Thymus (tissue), 11 donors: ENCODE results near the gene NR2F6. TPM values are rescaled to one million over a fixed set of nuclear protein-coding genes. Genes with fewer than 3 reads are reported as not detected.
A peak's percentile ranks its signal among the peaks of the same experiment; 100 is the strongest.
"Not testable (repeated sequence)": the region's sequence is repeated elsewhere in the genome, so short reads cannot be mapped to it uniquely, and the experiment has no call there.

Experiments used
- DNase-seq, 9 donors: peaks; one replicate each; pipeline ENCODE4 v3.0.0-alpha.2; 2013; ENCODE audit warnings: low spot score in 9 of 9, low read depth in 6 of 9, missing footprints in 1 of 9
- H3K27ac ChIP-seq, 2 donors: one replicate each; pipeline ENCODE4 v1.5.1; 2013; ENCODE audit warnings: control low read depth in 1 of 2, low read depth in 1 of 2, low read length in 1 of 2, mild to moderate bottlenecking in 1 of 2, moderate library complexity in 1 of 2
- H3K27me3 ChIP-seq, 2 donors: one replicate each; pipeline ENCODE4 v1.5.1; 2013; ENCODE audit warnings: low read length in 1 of 2; ENCODE audit not compliant: control insufficient read depth in 2 of 2, insufficient read depth in 1 of 2
- H3K36me3 ChIP-seq, 2 donors: one replicate each; pipeline ENCODE4 v1.5.1; 2013; ENCODE audit warnings: low read length in 1 of 2, mild to moderate bottlenecking in 1 of 2, moderate library complexity in 1 of 2; ENCODE audit not compliant: control insufficient read depth in 2 of 2, insufficient read depth in 2 of 2
- H3K4me1 ChIP-seq, 2 donors: one replicate each; pipeline ENCODE4 v1.5.1; 2013; ENCODE audit warnings: low read length in 2 of 2; ENCODE audit not compliant: control insufficient read depth in 2 of 2, insufficient read depth in 2 of 2
- H3K4me3 ChIP-seq, 2 donors: one replicate each; pipeline ENCODE4 v1.5.1; 2013; ENCODE audit warnings: low read length in 2 of 2, control low read depth in 1 of 2, mild to moderate bottlenecking in 1 of 2
- H3K9me3 ChIP-seq, 2 donors: one replicate each; pipeline ENCODE4 v1.5.1; 2013; ENCODE audit warnings: low read length in 1 of 2, mild to moderate bottlenecking in 1 of 2; ENCODE audit not compliant: control insufficient read depth in 2 of 2, insufficient read depth in 1 of 2
- WGBS: extraction: QIAGEN DNeasy Blood & Tissue Kit; methylation state at CpG from one replicate; pipeline ENCODE4 v1.1.7; 2013; 5-methylcytosine and 5-hydroxymethylcytosine counted together
- polyA plus RNA-seq: library from polyadenylated mRNA; stranded (reverse); fragments of 200-250 nt; gene quantifications from one replicate; pipeline ENCODE4 v1.2.3, GENCODE V29; 2013
- total RNA-seq: library from RNA; stranded (reverse); fragments of 120-200 nt; gene quantifications from one replicate; pipeline ENCODE4 v1.2.4, GENCODE V29; 2013
- donor health status: healthy.

The NR2F6 gene
- total and polyA plus RNA-seq, 2 donors: 9.4 to 15.0 TPM

- Histone ChIP-seq H3K27me3 (peaks cover 0 to 18% of the 10 kb centered on the region in 2 donors), H3K27ac (no peak overlapping the region), H3K4me3 (no peak overlapping the region), H3K36me3 (peaks cover 0 to 5% of the 10 kb centered on the region in 2 donors), H3K9me3 (no peaks in the 10 kb centered on the region), H3K4me1 (peaks cover 3 to 16% of the 10 kb centered on the region in 2 donors)
- DNase-seq: no peak
- 93% methylated on average over 18 of the region's 18 CpGs for WGBS
Observed at GRCh38 chr19:17285415-17286135, 39.9 kb upstream of the NR2F6 start.

GRCh38 chr19:17283504-17283996 lies 37.8 kb upstream of the NR2F6 start:
- Histone ChIP-seq H3K4me3 (no peak overlapping the region), H3K27me3 (peaks cover 0 to 15% of the 10 kb centered on the region in 2 donors), H3K36me3 (peaks cover 7 to 17% of the 10 kb centered on the region in 2 donors), H3K27ac (no peak overlapping the region), H3K4me1 (peaks cover 3 to 16% of the 10 kb centered on the region in 2 donors), H3K9me3 (no peaks in the 10 kb centered on the region)
- 97% methylated on average over 7 of the region's 7 CpGs for WGBS
- no peak for DNase-seq

- no peak overlapping the region for H3K27ac ChIP-seq
- peaks cover 3 to 16% of the 10 kb centered on the region in 2 donors for H3K4me1 ChIP-seq
- 6% methylated on average over 45 of the region's 45 CpGs for WGBS
- peak overlapping the region; percentile 45 to 49 for H3K4me3 ChIP-seq
- H3K27me3 ChIP-seq: peaks cover 0 to 15% of the 10 kb centered on the region in 2 donors
- H3K9me3 ChIP-seq: no peaks in the 10 kb centered on the region
- peak in 3 of 9 donors; percentile 73 to 82 (median 80) for DNase-seq
- H3K36me3 ChIP-seq: peaks cover 10 to 22% of the 10 kb centered on the region in 2 donors
Observed at GRCh38 chr19:17282488-17283125, 36.9 kb upstream of the NR2F6 start.

- no peaks in the 10 kb centered on the region for H3K9me3 ChIP-seq
- WGBS: 6% methylated on average over 75 of the region's 75 CpGs
- peak within 1 kb of the TSS; percentile 45 to 49 for H3K4me3 ChIP-seq
- peak within 1 kb of the TSS in 1 of 2 donors; percentile 31 for H3K27ac ChIP-seq
- peaks cover 0 to 15% of the 10 kb centered on the region in 2 donors for H3K27me3 ChIP-seq
- H3K36me3 ChIP-seq: peaks cover 17 to 30% of the 10 kb centered on the region in 2 donors
- DNase-seq: peak in 3 of 9 donors; percentile 34 to 65 (median 36)
- peaks cover 3 to 16% of the 10 kb centered on the region in 2 donors for H3K4me1 ChIP-seq
Observed at GRCh38 chr19:17281391-17282304, 35.9 kb upstream of the NR2F6 start, which contains the start of gene ANKLE1. ANKLE1 (plus strand) TSS chr19:17281901; CDS start chr19:17281921, 20 bp downstream.

GRCh38 chr19:17279436-17279835 lies 33.7 kb upstream of the NR2F6 start:
- H3K4me1 ChIP-seq: peaks cover 3 to 16% of the 10 kb centered on the region in 2 donors
- WGBS: 96% methylated on average over 3 of the region's 3 CpGs
- peaks cover 0 to 15% of the 10 kb centered on the region in 2 donors for H3K27me3 ChIP-seq
- no peak for DNase-seq
- peaks cover 34 to 48% of the 10 kb centered on the region in 2 donors for H3K36me3 ChIP-seq
- no peak overlapping the region for H3K27ac ChIP-seq
- no peak overlapping the region for H3K4me3 ChIP-seq
- H3K9me3 ChIP-seq: no peaks in the 10 kb centered on the region

- Histone ChIP-seq H3K27me3 (no peaks in the 10 kb centered on the region), H3K27ac (no peak overlapping the region), H3K4me3 (no peak overlapping the region), H3K4me1 (no peaks in the 10 kb centered on the region), H3K36me3 (peaks cover 56 to 73% of the 10 kb centered on the region in 2 donors), H3K9me3 (no peaks in the 10 kb centered on the region)
- 97% methylated on average over 19 of the region's 19 CpGs for WGBS
- no peak for DNase-seq
Observed at GRCh38 chr19:17275441-17276175, 29.9 kb upstream of the NR2F6 start.

GRCh38 chr19:17274892-17275291 lies 29.2 kb upstream of the NR2F6 start:
- not testable (repeated sequence) for H3K27me3 ChIP-seq, DNase-seq, H3K27ac ChIP-seq, H3K9me3 ChIP-seq, H3K4me1 ChIP-seq, H3K4me3 ChIP-seq
- 99% methylated on average over 3 of the region's 3 CpGs for WGBS
- peaks cover 56 to 77% of the 10 kb centered on the region in 2 donors for H3K36me3 ChIP-seq

GRCh38 chr19:17268754-17269153 lies 23.0 kb upstream of the NR2F6 start:
- Histone ChIP-seq H3K27me3 (no peaks in the 10 kb centered on the region), H3K4me3 (no peak overlapping the region), H3K27ac (no peak overlapping the region), H3K4me1 (peaks cover 7 to 26% of the 10 kb centered on the region in 2 donors), H3K9me3 (no peaks in the 10 kb centered on the region), H3K36me3 (peaks cover 20 to 36% of the 10 kb centered on the region in 2 donors)
- DNase-seq: no peak
- WGBS: 98% methylated on average over 13 of the region's 13 CpGs
